H1 (cell line): ENCODE measurements around the gene GALNT13. TPM values are rescaled to one million over a fixed set of nuclear protein-coding genes. Genes with fewer than 3 reads are reported as not detected.

Experiments
- CTCF ChIA-PET: fragments of 300-600 bp; sonication (Branson Sonifier 250); formaldehyde crosslinking; loops from one replicate; lab custom pipeline; 2021; ENCODE audit not compliant: partially characterized antibody; lab: Charles Lee
- POLR2A ChIA-PET: fragments of 300-600 bp; sonication (Branson Sonifier 250); formaldehyde crosslinking; loops from one replicate; lab custom pipeline; 2021; ENCODE audit warnings: inconsistent platforms; ENCODE audit not compliant: partially characterized antibody; lab: Charles Lee
- DNase-seq, 2 experiments: peaks; one replicate each; pipeline versions ENCODE4 v3.0.0 to v3.0.0-alpha.2; 2010 to 2022; ENCODE audit warnings: low spot score in 2 of 2, low read depth in 1 of 2, mixed read lengths in 1 of 2
- FAIRE-seq: peaks from 2 replicates; lab custom pipeline; 2011; peaks lifted over from hg19 to GRCh38; lab: Jason Lieb, UNC
- H2AFZ ChIP-seq: 2 replicates; pipeline ENCODE4 v1.8.1; 2012; ENCODE audit warnings: low read length, inconsistent platforms
- H2AK5ac ChIP-seq: 2 replicates; pipeline ENCODE4 v1.6.1; 2013; ENCODE audit warnings: low read depth, low read length
- H2BK120ac ChIP-seq: replicated peaks from 2 replicates; pipeline ENCODE3; 2013; ENCODE audit warnings: low read depth, low read length, inconsistent platforms
- H2BK12ac ChIP-seq: 2 replicates; pipeline ENCODE4 v1.6.1; 2013; ENCODE audit warnings: low read depth, low read length
- H2BK15ac ChIP-seq: 2 replicates; pipeline ENCODE4 v1.6.1; 2013; ENCODE audit warnings: low read length
- H2BK20ac ChIP-seq: 2 replicates; pipeline ENCODE4 v1.6.1; 2013; ENCODE audit warnings: low read length
- H2BK5ac ChIP-seq: 2 replicates; pipeline ENCODE4 v1.6.1; 2013; ENCODE audit warnings: low read depth, low read length
- H3K14ac ChIP-seq: 2 replicates; pipeline ENCODE4 v1.6.1; 2013; ENCODE audit warnings: inconsistent platforms; ENCODE audit not compliant: insufficient read length
- H3K18ac ChIP-seq: 2 replicates; pipeline ENCODE4 v1.6.1; 2013; ENCODE audit warnings: low read length; ENCODE audit errors: extremely low read depth
- H3K23ac ChIP-seq: 2 replicates; pipeline ENCODE4 v1.6.1; 2013; ENCODE audit warnings: inconsistent platforms; ENCODE audit not compliant: insufficient read length
- H3K23me2 ChIP-seq: 2 replicates; pipeline ENCODE4 v1.6.1; 2013; ENCODE audit warnings: low read depth, low read length
- H3K27ac ChIP-seq: 2 replicates; pipeline ENCODE4 v1.6.1; 2011; ENCODE audit warnings: low read depth, low read length, inconsistent platforms
- H3K27me3 ChIP-seq, 4 experiments: replicated peaks in 1 of 4; 1 replicate in 1 of 4; 2 replicates in 3 of 4; pipeline versions ENCODE4 v1.6.1 to v1.8.1; 2011 to 2013; ENCODE audit warnings: low read length in 3 of 4, mild to moderate bottlenecking in 3 of 4, inconsistent platforms in 2 of 4, mixed read lengths in 2 of 4, moderate library complexity in 1 of 4; ENCODE audit not compliant: control insufficient read depth in 3 of 4, insufficient read depth in 3 of 4; ENCODE audit errors: extremely low read depth in 1 of 4
- H3K36me3 ChIP-seq, 4 experiments: 2 replicates each; pipeline versions ENCODE4 v1.6.1 to v1.8.1; 2011 to 2013; ENCODE audit warnings: mild to moderate bottlenecking in 4 of 4, low read length in 3 of 4, moderate library complexity in 2 of 4, control low read depth in 1 of 4, inconsistent platforms in 1 of 4; ENCODE audit not compliant: insufficient read depth in 4 of 4, control insufficient read depth in 2 of 4
- H3K4ac ChIP-seq: replicated peaks from 2 replicates; pipeline ENCODE3; 2013; ENCODE audit warnings: low read length, low read depth, mixed read lengths, inconsistent platforms; ENCODE audit not compliant: insufficient read length
- H3K4me1 ChIP-seq, 4 experiments: replicated peaks in 1 of 4; 1 replicate in 1 of 4; 2 replicates in 3 of 4; pipeline versions ENCODE4 v1.6.1 to v1.8.1; 2011 to 2013; ENCODE audit warnings: low read length in 3 of 4, inconsistent platforms in 2 of 4, mixed read lengths in 1 of 4; ENCODE audit not compliant: insufficient read depth in 4 of 4, control insufficient read depth in 3 of 4
- H3K4me2 ChIP-seq, 2 experiments: 2 replicates each; pipeline versions ENCODE4 v1.6.1 to v1.8.1; 2011 to 2013; ENCODE audit warnings: low read depth in 2 of 2, low read length in 2 of 2, control low read depth in 1 of 2, inconsistent platforms in 1 of 2, mild to moderate bottlenecking in 1 of 2; ENCODE audit not compliant: insufficient read depth in 1 of 2
- H3K4me3 ChIP-seq, 4 experiments: fragments of 200-600, 300-600 bp in 1 of 4; sonication (generic), shearing (Covaris generic), sonication (Bioruptor Twin) in 1 of 4; 2 replicates each; pipeline versions ENCODE4 v1.5.1 to v1.8.1; 2011 to 2016; ENCODE audit warnings: low read length in 4 of 4, low read depth in 3 of 4, control low read depth in 2 of 4, inconsistent platforms in 2 of 4, mild to moderate bottlenecking in 2 of 4, mixed read lengths in 1 of 4, moderate library complexity in 1 of 4; ENCODE audit not compliant: insufficient read depth in 2 of 4; ENCODE audit errors: extremely low read depth in 1 of 4
- H3K56ac ChIP-seq: replicated peaks from 2 replicates; pipeline ENCODE3; 2013; ENCODE audit warnings: low read depth, mild to moderate bottlenecking, mixed read lengths, low read length, inconsistent platforms; ENCODE audit not compliant: insufficient read length
- H3K79me1 ChIP-seq: 2 replicates; pipeline ENCODE4 v1.6.1; 2013; ENCODE audit warnings: low read depth, low read length, control low read depth
- H3K79me2 ChIP-seq, 2 experiments: 2 replicates each; pipeline versions ENCODE4 v1.6.1 to v1.8.1; 2012 to 2013; ENCODE audit warnings: low read length in 2 of 2, mild to moderate bottlenecking in 2 of 2, inconsistent platforms in 1 of 2; ENCODE audit not compliant: insufficient read depth in 2 of 2, control insufficient read depth in 1 of 2
- H3K9ac ChIP-seq, 4 experiments: replicated peaks in 1 of 4; 1 replicate in 1 of 4; 2 replicates in 3 of 4; pipeline versions ENCODE4 v1.6.1 to v1.8.1; 2011 to 2013; ENCODE audit warnings: low read depth in 3 of 4, low read length in 3 of 4, control low read depth in 2 of 4, mild to moderate bottlenecking in 2 of 4, moderate library complexity in 2 of 4, inconsistent platforms in 1 of 4; ENCODE audit errors: extremely low read depth in 1 of 4
- H3K9me3 ChIP-seq, 2 experiments: 2 replicates each; pipeline versions ENCODE4 v1.6.1 to v1.8.1; 2012 to 2013; ENCODE audit warnings: mild to moderate bottlenecking in 2 of 2, moderate library complexity in 2 of 2, control low read depth in 1 of 2, inconsistent platforms in 1 of 2, low read depth in 1 of 2, low read length in 1 of 2, mixed read lengths in 1 of 2; ENCODE audit not compliant: insufficient read depth in 2 of 2
- H4K20me1 ChIP-seq, 2 experiments: replicated peaks in 1 of 2; 2 replicates each; pipeline versions ENCODE3 to v1.8.1; 2011 to 2013; ENCODE audit warnings: inconsistent platforms in 2 of 2, low read length in 2 of 2, mild to moderate bottlenecking in 1 of 2; ENCODE audit not compliant: insufficient read depth in 2 of 2, control insufficient read depth in 1 of 2
- H4K5ac ChIP-seq: 2 replicates; pipeline ENCODE4 v1.6.1; 2013; ENCODE audit warnings: low read length, low read depth, mixed read lengths, inconsistent platforms; ENCODE audit not compliant: insufficient read length
- H4K8ac ChIP-seq: 2 replicates; pipeline ENCODE4 v1.8.0; 2013; ENCODE audit warnings: mild to moderate bottlenecking, moderate library complexity, low read length, inconsistent platforms; ENCODE audit not compliant: insufficient read depth; ENCODE audit errors: extremely low read depth
- H4K91ac ChIP-seq: replicated peaks from 2 replicates; pipeline ENCODE3; 2013; ENCODE audit warnings: low read length, mixed read lengths, inconsistent platforms; ENCODE audit not compliant: insufficient read length
- RAD21 ChIP-seq, 2 experiments: IDR thresholded peaks in 1 of 2; conservative IDR thresholded peaks in 1 of 2; 2 replicates each; pipeline ENCODE4 v1.6.1; 2011; ENCODE audit warnings: low read depth in 2 of 2, low read length in 2 of 2, improper control_type of control experiment in 1 of 2, inconsistent platforms in 1 of 2, mild to moderate bottlenecking in 1 of 2, moderate library complexity in 1 of 2
- WGBS, 2 experiments: shearing (Covaris generic) in 1 of 2; methylation state at CpG; one replicate each; pipeline versions ENCODE4 v1.1.6 to v1.1.7; 2013 to 2015; ENCODE audit warnings: low lambda C conversion rate in 2 of 2, mixed read lengths in 2 of 2, inconsistent platforms in 1 of 2, low coverage in 1 of 2, missing lambda C conversion rate in 1 of 2; ENCODE audit not compliant: insufficient replicate concordance in 2 of 2, insufficient coverage in 1 of 2, insufficient read length in 1 of 2; ENCODE audit errors: extremely low coverage in 1 of 2, missing lambda C conversion rate in 1 of 2; 5-methylcytosine and 5-hydroxymethylcytosine counted together
- polyA plus RNA-seq, 7 experiments: library from polyadenylated mRNA; depleted of rRNA in 3 of 7; stranded (reverse) in 5 of 7; unstranded in 2 of 7; fragments of >200 nt in 5 of 7; fragments of 200-250 nt in 2 of 7; gene quantifications; 1 replicate in 5 of 7; 2 replicates in 1 of 7; 4 replicates in 1 of 7; pipeline versions ENCODE4 v1.2.1 to v1.2.3, GENCODE V29; 2011 to 2013; ENCODE audit warnings: missing spikeins in 2 of 7, mixed read lengths in 2 of 7
- total RNA-seq: library from RNA; stranded (reverse); fragmentation: NEBNext Ultra II Directional; extraction: Animal tissue kit (Norgen Biotek cat#: 25700); gene quantifications from 2 replicates; pipeline ENCODE4 v1.2.1, GENCODE V29; 2021

The GALNT13 gene
- total and polyA plus RNA-seq, 2 of the 8 experiments (the other 6 are each of a cell fraction or from before 2014, with no cell fraction given) = 3.2 to 9.6 TPM

- Histone ChIP-seq H3K4ac (no peak overlapping the region), H3K18ac (peak overlapping the region; percentile 64; the same call in 1 of the 2 replicates), H3K9me3 (no peaks in the 10 kb centered on the region), H2AK5ac (no peak overlapping the region), H2AFZ (peak overlapping the region; percentile 83; the same call in 1 of the 2 replicates), H3K23ac (no peak overlapping the region), H2BK15ac (no peak overlapping the region), H3K79me2 (no peaks in the 10 kb centered on the region), H3K36me3 (no peaks in the 10 kb centered on the region), H4K5ac (no peak overlapping the region), H2BK12ac (no peak overlapping the region), H3K79me1 (no peaks in the 10 kb centered on the region), H4K20me1 (no peaks in the 10 kb centered on the region), H3K4me3 (no peak overlapping the region), H3K56ac (no peak overlapping the region), H3K4me2 (no peak overlapping the region), H3K27ac (no peak overlapping the region), H3K9ac (no peak overlapping the region), H2BK120ac (no peak overlapping the region), H3K27me3 (no peaks in the 10 kb centered on the region), H3K4me1 (no peaks in the 10 kb centered on the region), H4K8ac (no peak overlapping the region), H3K14ac (no peak overlapping the region), H2BK5ac (no peak overlapping the region), H3K23me2 (no peaks in the 10 kb centered on the region), H2BK20ac (0 out of 2 replicates have a peak overlapping the region, but pooled peaks have one; percentile 13), H4K91ac (no peak overlapping the region)
- ChIA-PET CTCF (interaction anchor here (0.7 to 1.8 kb wide), 14 partner anchors 9 to 243 kb away, joined by 3 to 6 read pairs (median 4); no protein-coding TSS in a partner anchor), POLR2A (interaction anchor here (0.6 kb wide), 1 partner anchor 47 kb away, joined by 5 read pairs; no protein-coding TSS in a partner anchor)
- DNase-seq (peak in 1 of 2 experiments; percentile 49), FAIRE-seq (peak; percentile 7)
- 63% methylated on average over 4 of the region's 4 CpGs; no CpG with 5 or more reads in 1 of the 2 experiments for WGBS, 2 experiments
- peak; percentile 54 for TF ChIP-seq RAD21 (IDR thresholded peaks at IDR 0.05 in 1 of 2, conservative IDR thresholded peaks at IDR 0.05 in 1 of 2; ENCODE audit: low read depth in 2 of 2, low read length in 2 of 2)
These were observed 581.3 kb downstream of the GALNT13 start for GRCh38 chr2:154452906-154453493.
